ENCODE data around the gene TMEM202. TPM values are rescaled to one million over a fixed set of nuclear protein-coding genes. Genes with fewer than 3 reads are reported as not detected.

Gene TMEM202
- not detected in 2 replicates for total RNA-seq

GRCh38 chr15:72397796-72398588 lies at the start of gene TMEM202:
TSS of gene TMEM202 (plus strand) at chr15:72398305. CDS start at chr15:72398327, 22 bp downstream.

GRCh38 chr15:72375846-72376581 lies 22.1 kb upstream of the TMEM202 start, which contains the start of gene HEXA:
TSS of gene HEXA (minus strand) at chr15:72376014. CDS start at chr15:72375972, 42 bp downstream.

Other genes with a start within 250 kb of the TMEM202 start
- gene GRAMD2A, start 200.5 kb upstream of the TMEM202 start, total RNA-seq = 0.16 and 1.1 TPM in 2 replicates
- 1,172 and 1,728 TPM in 2 replicates for gene PKM, start 167.1 kb upstream of the TMEM202 start, total RNA-seq
- 14.3 and 28.9 TPM in 2 replicates for gene PARP6, start 125.8 kb upstream of the TMEM202 start, total RNA-seq
- gene CELF6, start 78.1 kb upstream of the TMEM202 start, total RNA-seq = 0.13 TPM in 1 of 2 replicates, not detected in the other
- gene HEXA, start 22.3 kb upstream of the TMEM202 start, total RNA-seq = 52.6 and 131 TPM in 2 replicates
- gene ARIH1, start 76.0 kb downstream of the TMEM202 start, total RNA-seq = 13.7 and 17.9 TPM in 2 replicates